ENCODE results near the gene HEXB. TPM values are rescaled to one million over a fixed set of nuclear protein-coding genes. Genes with fewer than 3 reads are reported as not detected.
A peak's percentile ranks its signal among the peaks of the same experiment; 100 is the strongest.

Gene HEXB
- total RNA-seq, 4 donors from 2014 or later: 101 to 128 (median 113) TPM

DNA sequence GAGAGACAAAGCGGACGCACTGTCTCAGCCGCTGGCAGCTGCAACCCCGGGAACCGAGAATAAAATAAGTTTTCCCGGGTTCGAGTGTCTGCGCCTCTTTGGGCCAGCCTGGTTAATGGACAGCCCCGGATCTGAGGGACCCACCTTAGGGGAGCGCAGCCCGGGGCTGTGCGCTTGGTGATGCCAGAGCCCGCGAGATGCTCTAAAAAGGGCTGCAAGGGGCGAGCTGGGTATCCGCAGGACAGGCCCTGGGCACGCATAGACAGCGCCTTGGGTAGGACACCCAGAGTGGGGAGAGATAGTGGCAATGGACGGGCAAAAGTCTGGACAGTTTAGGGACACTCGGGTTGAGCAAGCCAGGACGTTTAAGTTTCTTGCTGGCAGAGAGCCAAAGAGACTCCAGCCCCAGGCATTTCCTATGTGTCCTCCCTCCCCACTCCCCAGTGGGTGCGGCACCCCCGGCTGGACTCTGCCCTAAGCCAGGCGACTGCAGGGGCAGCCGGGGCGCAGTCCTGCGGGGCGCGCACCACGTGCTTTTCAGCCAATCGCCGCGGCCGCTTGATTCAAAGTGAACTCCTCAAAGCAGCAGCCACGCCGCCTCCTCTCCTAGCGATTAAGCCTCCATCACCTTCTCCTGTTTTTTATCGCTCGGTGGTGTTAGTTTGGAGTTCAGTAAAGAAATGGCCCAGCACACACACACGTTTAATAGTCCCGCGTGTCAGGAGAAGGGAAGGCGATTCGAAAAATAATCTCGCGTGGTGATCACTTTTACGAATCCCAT lies 43.9 kb upstream of the HEXB start:
- Histone ChIP-seq H3K4me1 (peaks cover 36 to 47% (median 37%) of the 10 kb centered on the region in 4 donors), H3K9me3 (no peaks in the 10 kb centered on the region), H3K4me3 (peak overlapping the region; percentile 67 to 76 (median 71)), H3K27me3 (no peaks in the 10 kb centered on the region), H3K36me3 (no peaks in the 10 kb centered on the region), H3K27ac (replicated peaks in 1 of 4) (peak overlapping the region; percentile 71 to 85 (median 79))
- intact Hi-C loops (cut with DNase I): loop anchor here (2.0 kb wide), 1 partner anchor 738 kb away; no protein-coding TSS in a partner anchor
- WGBS: under 1% methylated on average over 33 of the region's 47 CpGs
- TF ChIP-seq EP300 (IDR thresholded peaks at IDR 0.05): no peak
- TF ChIP-seq POLR2AphosphoS5 (IDR thresholded peaks at IDR 0.05): no peak
- no peak for TF ChIP-seq CTCF (IDR thresholded peaks at IDR 0.05)
- no peak for TF ChIP-seq POLR2A (IDR thresholded peaks at IDR 0.05; ENCODE audit: low read depth)
- DNase-seq (ENCODE audit: extremely low spot score): no peak

- Histone ChIP-seq H3K4me3 (peak overlapping the region; percentile 67 to 76 (median 71)), H3K9me3 (no peaks in the 10 kb centered on the region), H3K36me3 (no peaks in the 10 kb centered on the region), H3K4me1 (peaks cover 36 to 47% (median 37%) of the 10 kb centered on the region in 4 donors), H3K27ac (replicated peaks in 1 of 4) (peak overlapping the region; percentile 71 to 85 (median 79)), H3K27me3 (no peaks in the 10 kb centered on the region)
- intact Hi-C loops (cut with DNase I): loop anchor here (2.0 kb wide), 2 partner anchors 607 to 739 kb away; no protein-coding TSS in a partner anchor
- no peak for DNase-seq (ENCODE audit: extremely low spot score)
- WGBS: 10% methylated on average over 28 of the region's 28 CpGs
- TF ChIP-seq POLR2A (IDR thresholded peaks at IDR 0.05; ENCODE audit: low read depth) (no peak), CTCF (IDR thresholded peaks at IDR 0.05) (peak; percentile 50 to 64 (median 60))
Observed at GRCh38 chr5:74641735-74642542, 43.1 kb upstream of the HEXB start.

DNA sequence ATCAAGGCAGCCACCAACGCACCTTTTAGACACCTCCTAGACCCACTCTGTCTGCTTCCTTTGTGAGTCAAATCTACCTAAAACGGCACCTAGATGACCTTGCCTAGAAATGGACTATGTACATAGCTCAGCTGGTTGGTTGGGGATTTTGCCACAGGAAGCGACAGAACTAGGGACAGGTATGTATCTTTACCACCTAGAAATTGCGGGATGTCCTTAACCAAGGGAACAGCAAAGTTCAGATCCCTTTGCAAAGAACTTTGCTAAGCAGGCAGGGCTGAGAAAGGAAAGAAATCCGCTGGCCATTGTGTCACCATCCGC lies 42.5 kb upstream of the HEXB start:
- H3K9me3 ChIP-seq: no peaks in the 10 kb centered on the region
- no peak for DNase-seq (ENCODE audit: extremely low spot score)
- TF ChIP-seq EP300 (IDR thresholded peaks at IDR 0.05) (no peak), POLR2A (IDR thresholded peaks at IDR 0.05; ENCODE audit: low read depth) (no peak), POLR2AphosphoS5 (IDR thresholded peaks at IDR 0.05) (no peak)
- H3K4me3 ChIP-seq: no peak overlapping the region
- H3K27ac ChIP-seq (replicated peaks in 1 of 4): peak overlapping the region in 1 of 4 donors; percentile 80
- 81% methylated on average over 6 of the region's 6 CpGs for WGBS
- H3K36me3 ChIP-seq: no peaks in the 10 kb centered on the region
- intact Hi-C loops (cut with DNase I): loop anchor here (2.0 kb wide), 1 partner anchor 608 kb away; no protein-coding TSS in a partner anchor
- no peaks in the 10 kb centered on the region for H3K27me3 ChIP-seq
- peaks cover 36 to 47% (median 37%) of the 10 kb centered on the region in 4 donors for H3K4me1 ChIP-seq

DNA sequence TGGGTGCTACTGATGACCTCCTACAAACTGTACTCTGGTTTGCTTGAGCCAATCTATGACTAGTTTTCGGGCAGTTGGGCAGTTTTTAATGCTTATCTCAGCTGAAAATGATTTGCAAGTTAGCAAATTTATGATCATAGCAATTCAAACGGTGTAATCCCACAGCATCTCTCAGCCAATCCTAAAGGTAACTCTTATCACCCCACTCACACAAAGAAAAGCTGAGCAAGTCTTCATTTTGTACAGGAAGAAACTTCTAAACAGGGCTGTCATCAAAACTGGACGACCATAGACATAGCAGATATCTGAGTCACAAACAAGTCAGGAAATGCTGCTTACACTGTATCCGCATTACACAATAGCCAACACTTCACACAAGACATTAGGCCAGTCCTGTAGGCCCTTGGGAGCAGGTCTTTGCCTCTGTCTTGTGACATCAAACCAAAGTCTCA lies 41.9 kb upstream of the HEXB start:
- intact Hi-C loops (cut with DNase I): loop anchor here (2.0 kb wide), 1 partner anchor 608 kb away; no protein-coding TSS in a partner anchor
- Histone ChIP-seq H3K4me1 (peaks cover 35 to 47% (median 36%) of the 10 kb centered on the region in 4 donors), H3K27me3 (no peaks in the 10 kb centered on the region), H3K27ac (replicated peaks in 1 of 4) (no peak overlapping the region), H3K36me3 (no peaks in the 10 kb centered on the region), H3K9me3 (no peaks in the 10 kb centered on the region), H3K4me3 (no peak overlapping the region)
- no peak for TF ChIP-seq EP300 (IDR thresholded peaks at IDR 0.05)
- TF ChIP-seq POLR2A (IDR thresholded peaks at IDR 0.05; ENCODE audit: low read depth): no peak
- no peak for TF ChIP-seq CTCF (IDR thresholded peaks at IDR 0.05)
- TF ChIP-seq POLR2AphosphoS5 (IDR thresholded peaks at IDR 0.05): no peak
- no peak for DNase-seq (ENCODE audit: extremely low spot score)
- 59% methylated on average over 4 of the region's 4 CpGs for WGBS

DNA sequence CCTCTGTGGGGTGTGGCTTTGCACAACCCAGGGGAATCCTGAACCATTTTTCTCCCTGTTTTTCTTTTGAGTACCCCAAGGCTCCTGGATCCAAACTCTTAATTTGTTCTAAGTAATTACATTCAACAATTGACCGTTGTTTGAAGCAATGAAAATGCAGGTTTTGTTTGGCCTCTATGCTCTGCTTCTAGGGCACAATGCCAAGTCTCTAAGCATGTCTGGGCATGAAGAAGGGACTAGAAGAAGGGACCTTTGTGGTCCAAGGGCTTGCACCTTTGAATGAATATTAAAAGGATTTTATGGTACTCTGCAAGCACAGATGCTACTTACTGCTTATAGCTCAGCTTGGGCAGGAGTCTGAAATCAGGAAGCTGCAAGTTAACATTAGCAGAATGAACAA lies 37.9 kb upstream of the HEXB start:
- intact Hi-C loops (cut with DNase I): no loop called here
- H3K36me3 ChIP-seq: no peaks in the 10 kb centered on the region
- whole genome bisulfite sequencing: 80% methylated on average over 1 of the region's 1 CpG
- H3K4me3 ChIP-seq: no peak overlapping the region
- H3K27ac ChIP-seq (replicated peaks in 1 of 4): no peak overlapping the region
- peaks cover 2 to 21% (median 14%) of the 10 kb centered on the region in 4 donors for H3K4me1 ChIP-seq
- no peaks in the 10 kb centered on the region for H3K9me3 ChIP-seq
- TF ChIP-seq EP300 (IDR thresholded peaks at IDR 0.05) (no peak), POLR2AphosphoS5 (IDR thresholded peaks at IDR 0.05) (no peak), POLR2A (IDR thresholded peaks at IDR 0.05; ENCODE audit: low read depth) (no peak), CTCF (IDR thresholded peaks at IDR 0.05) (no peak)
- DNase-seq (ENCODE audit: extremely low spot score): no peak
- no peaks in the 10 kb centered on the region for H3K27me3 ChIP-seq

Data from esophagus muscularis mucosa (tissue), 4 donors.